ENCODE measurements around the gene SUSD3.

Gene SUSD3

DNA sequence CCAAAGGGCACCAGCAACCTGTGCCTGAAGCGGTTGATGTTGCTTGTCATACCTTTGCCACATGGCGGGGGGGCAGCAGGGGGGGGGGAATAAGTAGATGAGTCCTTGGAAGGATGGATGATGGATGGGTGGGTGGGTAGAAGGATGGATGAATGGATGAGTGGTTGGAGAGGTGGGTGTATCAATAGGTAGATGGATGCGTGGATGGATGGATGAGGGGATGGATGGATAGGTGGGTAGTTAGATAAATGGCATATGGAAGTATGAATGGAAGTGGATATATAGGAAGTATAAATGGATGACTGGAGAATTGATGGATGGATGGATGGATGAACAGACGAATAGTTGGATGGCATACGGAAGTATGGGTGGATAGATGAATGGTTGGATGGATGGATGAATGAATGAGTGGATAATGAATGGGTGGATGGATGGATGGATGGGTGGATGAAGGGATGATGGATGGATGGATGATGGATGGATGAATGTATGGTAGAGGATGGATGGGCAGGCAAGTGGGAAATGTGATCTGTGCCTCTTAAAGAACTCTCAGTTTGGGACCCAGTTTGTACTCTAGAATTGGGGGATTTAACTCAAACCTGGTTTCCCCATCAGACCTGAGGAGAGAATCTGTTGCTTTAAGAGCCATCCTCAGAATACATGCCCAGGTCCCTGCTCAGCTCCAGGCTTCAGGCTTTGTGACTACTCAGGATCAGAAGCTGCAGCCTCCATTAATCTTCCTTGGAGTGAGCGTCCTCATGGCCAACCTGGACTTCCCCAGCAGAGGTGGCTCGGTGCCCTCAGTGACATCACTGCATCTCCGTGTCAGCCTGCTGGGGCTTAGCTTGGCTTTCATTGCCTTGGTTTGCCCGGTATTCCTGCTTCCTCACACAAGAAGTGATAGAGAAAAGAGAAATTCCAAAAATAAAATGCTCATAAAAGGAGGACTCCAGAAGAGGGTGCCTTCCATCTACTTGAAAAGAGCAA lies 27.6 kb upstream of the SUSD3 start:
- DNase-seq (ENCODE audit: low read depth), result no peak

DNA sequence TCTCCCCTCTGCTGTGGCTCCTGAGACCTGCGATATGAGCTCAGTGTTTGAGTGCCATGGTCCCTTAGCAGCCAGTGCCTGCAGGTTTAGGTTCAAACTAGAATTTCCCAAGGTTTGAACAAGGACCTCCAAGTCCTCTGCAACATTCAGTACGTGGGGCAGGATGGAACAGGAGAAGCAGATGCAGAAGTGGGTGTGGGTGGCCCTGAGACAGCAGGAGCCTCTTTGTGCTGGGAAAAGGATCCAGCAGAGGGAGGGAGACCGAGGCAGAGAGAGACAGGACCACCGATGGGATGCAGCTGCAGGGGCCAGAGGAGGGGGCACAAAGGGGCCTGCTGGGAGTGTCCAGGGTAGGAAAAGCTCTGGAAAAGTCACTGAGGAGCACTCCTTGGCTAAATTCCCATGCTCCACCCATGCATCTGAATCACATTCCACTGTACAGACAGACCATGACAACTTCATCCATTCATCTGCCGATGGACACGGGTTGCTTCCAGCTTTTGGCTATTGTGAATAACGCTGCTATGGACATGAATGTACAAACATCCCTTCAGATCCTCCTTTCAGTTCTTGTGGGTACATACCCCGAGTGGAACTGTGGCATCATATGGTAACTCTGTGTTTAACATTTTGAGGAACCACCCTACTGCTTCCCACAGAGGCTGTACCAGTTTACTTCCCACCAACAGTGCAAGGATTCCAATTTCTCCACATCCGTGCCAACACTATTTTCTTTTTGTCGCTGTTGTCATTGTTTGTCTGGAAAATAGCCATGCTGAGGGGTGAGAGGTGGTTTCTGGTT lies 26.7 kb upstream of the SUSD3 start:
- no peak for DNase-seq (ENCODE audit: low read depth)

- DNase-seq (ENCODE audit: low read depth), result no peak
These were observed 26.0 kb upstream of the SUSD3 start for GRCh38 chr9:93032545-93032944.

GRCh38 chr9:93033531-93033930 lies 25.0 kb upstream of the SUSD3 start:
- DNase-seq (ENCODE audit: low read depth), result no peak

GRCh38 chr9:93035106-93035660 lies 23.3 kb upstream of the SUSD3 start:
- DNase-seq (ENCODE audit: low read depth), result no peak

GRCh38 chr9:93035821-93036351 lies 22.6 kb upstream of the SUSD3 start:
- no peak for DNase-seq (ENCODE audit: low read depth)

DNA sequence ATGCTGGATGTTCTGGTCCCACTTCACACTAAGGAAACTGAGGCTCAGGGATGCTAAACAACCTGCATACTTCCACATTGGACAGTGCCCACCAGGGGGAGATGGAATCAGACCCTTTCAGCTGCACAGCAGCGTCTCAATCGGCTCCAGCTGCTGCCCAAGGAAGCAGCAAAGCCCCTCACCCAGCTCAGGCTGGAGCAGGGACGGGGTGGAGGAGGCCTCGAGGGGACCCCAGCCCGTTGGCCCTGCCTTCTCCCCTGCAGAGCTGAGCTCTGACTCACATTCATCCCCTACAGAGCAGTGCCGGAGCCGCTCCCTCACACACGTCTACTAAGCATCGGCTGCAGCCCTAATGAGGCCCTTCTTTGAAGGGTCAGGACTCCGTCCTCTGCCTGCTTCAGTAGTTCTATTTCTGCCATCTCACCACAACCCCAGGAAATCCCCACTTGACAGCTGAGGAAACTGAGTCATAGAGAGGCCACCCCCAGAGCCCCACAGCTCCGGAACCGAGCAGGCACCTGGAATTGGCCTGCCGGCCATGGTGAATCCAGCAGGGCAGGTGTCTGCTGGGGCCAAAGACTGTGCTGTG lies 21.5 kb upstream of the SUSD3 start:
- no peak for DNase-seq (ENCODE audit: low read depth)

GRCh38 chr9:93037476-93037971 lies 21.0 kb upstream of the SUSD3 start:
- DNase-seq (ENCODE audit: low read depth), result no peak

- no peak for DNase-seq (ENCODE audit: low read depth)
These were observed 19.6 kb upstream of the SUSD3 start for GRCh38 chr9:93038918-93039317.

DNA sequence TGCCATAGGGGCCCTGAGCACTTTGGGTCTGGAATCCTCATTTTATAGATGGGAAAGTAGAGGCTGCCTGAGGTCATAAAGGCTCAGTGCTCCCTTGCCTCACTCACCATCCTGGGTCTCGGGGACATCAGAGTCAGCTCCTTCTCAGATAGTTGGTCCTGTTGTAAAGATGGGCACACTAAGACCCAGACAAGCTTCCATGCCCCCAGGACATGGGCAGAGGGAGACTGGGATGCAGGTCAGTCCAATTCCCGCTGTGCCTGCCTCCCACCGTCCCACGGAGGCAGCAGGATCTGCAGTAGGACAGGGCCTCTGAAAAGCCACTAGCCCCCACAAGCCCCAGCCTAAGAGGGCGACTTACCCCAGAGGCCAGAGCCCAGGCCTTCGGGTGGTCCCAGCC lies 19.0 kb upstream of the SUSD3 start:
- no peak for DNase-seq (ENCODE audit: low read depth)

- no peak for DNase-seq (ENCODE audit: low read depth)
These were observed 18.5 kb upstream of the SUSD3 start for GRCh38 chr9:93039976-93040375.

DNA sequence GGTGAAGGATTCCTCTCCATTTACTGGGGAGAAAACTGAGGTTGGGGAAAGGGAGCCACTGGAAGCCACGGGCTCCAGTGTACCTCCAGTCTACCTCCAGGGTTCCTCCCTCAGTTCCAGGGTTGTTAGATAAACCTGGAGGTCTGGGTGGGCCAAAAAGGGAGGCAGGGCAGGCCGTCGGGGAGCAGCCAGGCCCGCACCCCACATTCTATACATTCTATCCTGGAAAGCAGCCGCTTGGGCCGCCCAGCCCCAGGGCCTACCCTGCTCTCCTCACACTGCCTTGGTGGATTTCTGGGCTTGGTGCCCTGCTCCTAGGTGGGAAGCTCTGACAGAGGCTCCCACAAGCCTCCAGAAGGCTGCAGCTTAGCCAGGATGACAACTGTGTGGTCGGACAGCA lies 18.1 kb upstream of the SUSD3 start:
- no peak for DNase-seq (ENCODE audit: low read depth)

GRCh38 chr9:93041108-93041802 lies 17.2 kb upstream of the SUSD3 start:
- DNase-seq (ENCODE audit: low read depth), result no peak

DNA sequence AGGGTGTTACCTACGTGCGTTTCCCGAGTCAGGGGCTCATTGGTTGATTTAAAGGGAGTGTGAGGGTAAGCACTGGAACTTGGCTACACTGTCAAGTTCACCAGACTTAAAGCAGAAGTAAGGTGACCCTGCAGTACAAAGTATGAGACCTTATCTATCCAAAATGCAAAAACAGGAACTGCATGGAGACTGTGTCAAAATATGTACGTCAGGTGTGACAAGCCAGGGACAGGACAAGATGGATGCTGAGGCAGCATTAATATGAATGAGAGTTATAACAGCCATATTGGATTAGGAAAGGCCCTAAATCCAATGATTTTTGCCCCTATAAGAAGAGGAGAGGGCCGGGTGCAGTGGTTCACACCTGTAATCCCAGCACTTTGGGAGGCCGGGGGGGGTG lies 15.4 kb upstream of the SUSD3 start:
- no peak for DNase-seq (ENCODE audit: low read depth)

- no peak for DNase-seq (ENCODE audit: low read depth)
These were observed 13.0 kb upstream of the SUSD3 start for GRCh38 chr9:93045521-93045920.

DNA sequence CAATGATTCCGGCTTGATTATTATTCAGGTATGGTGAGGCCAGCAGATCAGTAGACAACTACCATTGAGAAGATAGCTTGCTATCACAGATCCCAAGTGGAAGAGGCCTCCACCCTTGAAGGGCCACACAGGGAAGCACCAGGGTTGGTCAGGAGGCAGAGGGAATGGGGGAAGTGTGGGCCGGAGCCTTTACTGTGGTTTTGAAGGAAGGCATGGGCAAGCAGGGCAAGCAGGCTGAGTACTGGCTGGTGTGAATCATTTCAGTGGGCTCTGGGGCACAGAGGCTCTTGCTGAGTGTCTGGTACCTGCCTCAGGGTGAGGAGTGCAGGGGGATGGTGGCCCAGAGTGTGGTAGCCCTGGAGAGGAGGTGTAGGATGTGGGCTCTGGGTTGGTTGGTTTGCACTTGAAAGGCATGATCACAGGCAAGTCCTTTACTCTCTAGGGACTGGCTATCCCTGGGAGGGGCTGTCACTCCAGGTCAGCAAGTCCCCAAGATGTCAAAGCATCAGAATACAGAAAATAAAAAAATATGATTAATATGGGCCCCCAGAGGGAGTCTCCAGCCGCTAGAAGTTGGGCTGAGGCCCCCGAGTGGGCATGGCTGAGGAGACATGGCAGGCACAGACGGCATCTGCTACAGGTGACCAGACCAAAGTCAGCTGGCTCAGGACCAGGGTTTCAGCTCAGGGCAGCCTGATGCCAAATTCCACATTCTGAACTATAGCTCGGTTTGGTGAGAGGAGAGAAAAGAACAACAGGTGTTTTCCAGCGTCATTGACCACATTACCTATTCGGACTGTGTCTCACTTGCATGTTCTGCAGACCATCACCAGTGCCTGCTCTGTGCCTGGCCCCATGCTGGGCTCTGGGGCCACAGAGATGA lies 9.7 kb upstream of the SUSD3 start:
- DNase-seq (ENCODE audit: low read depth), result no peak

GRCh38 chr9:93049491-93049890 lies 9.0 kb upstream of the SUSD3 start:
- no peak for DNase-seq (ENCODE audit: low read depth)

GRCh38 chr9:93050231-93050630 lies 8.3 kb upstream of the SUSD3 start:
- DNase-seq (ENCODE audit: low read depth), result no peak

GRCh38 chr9:93051680-93052089 lies 6.8 kb upstream of the SUSD3 start:
- no peak for DNase-seq (ENCODE audit: low read depth)

All from activated T-helper 1 cell treated with Interleukin-2 at 50 U/mL for 16 hours (primary cell).